Endothelial cell of umbilical vein (primary cell): ENCODE data around the gene SRPK1. TPM values are rescaled to one million over a fixed set of nuclear protein-coding genes. Genes with fewer than 3 reads are reported as not detected.

Experiments
- BruUV-seq: library from RNA; stranded (reverse); fragments of 400-500 nt; replicated peaks from 2 replicates; lab custom pipeline; 2021; lab: Mats Ljungman, UMichigan
- CTCF ChIA-PET: fragments of 300-600, 350-600 bp; sonication (Branson Sonifier 250); formaldehyde crosslinking; loops from one replicate; lab custom pipeline; 2021; ENCODE audit warnings: antibody characterized with exemption, inconsistent platforms; lab: Charles Lee
- POLR2A ChIA-PET: fragments of 300-600, 350-600 bp; sonication (Branson Sonifier 250); formaldehyde crosslinking; loops from one replicate; lab custom pipeline; 2021; ENCODE audit warnings: antibody characterized with exemption, inconsistent platforms; lab: Charles Lee
- DNase-seq: peaks from one replicate; pipeline ENCODE4 v3.0.0-alpha.2; 2011; ENCODE audit warnings: low read depth, low spot score
- FAIRE-seq: peaks from 2 replicates; lab custom pipeline; 2011; peaks lifted over from hg19 to GRCh38; lab: Jason Lieb, UNC
- H2AFZ ChIP-seq: 2 replicates; pipeline ENCODE4 v1.6.0; 2012; ENCODE audit warnings: low read depth, low read length, control low read depth, inconsistent platforms
- H3K27ac ChIP-seq: 2 replicates; pipeline ENCODE4 v1.5.1; 2011; ENCODE audit warnings: low read depth, mild to moderate bottlenecking, control low read depth, low read length, moderate library complexity; ENCODE audit not compliant: insufficient read depth
- H3K27me3 ChIP-seq, 2 experiments: 2 replicates each; pipeline versions ENCODE4 v1.6.0 to v1.6.1; 2011; ENCODE audit warnings: low read length in 2 of 2, mixed read lengths in 1 of 2; ENCODE audit not compliant: control insufficient read depth in 2 of 2, insufficient read depth in 2 of 2
- H3K36me3 ChIP-seq, 2 experiments: 2 replicates in 1 of 2; 3 replicates in 1 of 2; pipeline ENCODE4 v1.5.1; 2011; ENCODE audit warnings: low read length in 2 of 2, mild to moderate bottlenecking in 1 of 2, moderate library complexity in 1 of 2; ENCODE audit not compliant: control insufficient read depth in 2 of 2, insufficient read depth in 2 of 2; ENCODE audit errors: extremely low read depth in 1 of 2
- H3K4me1 ChIP-seq: 3 replicates; pipeline ENCODE4 v1.5.1; 2011; ENCODE audit warnings: mild to moderate bottlenecking, low read length; ENCODE audit not compliant: control insufficient read depth, insufficient read depth; ENCODE audit errors: extremely low read depth
- H3K4me2 ChIP-seq: 2 replicates; pipeline ENCODE4 v1.6.1; 2011; ENCODE audit warnings: low read length, control low read depth, mixed read lengths; ENCODE audit not compliant: insufficient read depth
- H3K4me3 ChIP-seq, 3 experiments: fragments of 200-600 bp in 1 of 3; sonication (generic), shearing (Covaris generic) in 1 of 3; replicated peaks in 1 of 3; 2 replicates each; pipeline ENCODE4 v1.5.1; 2011 to 2016; ENCODE audit warnings: control low read depth in 3 of 3, low read length in 3 of 3, mild to moderate bottlenecking in 2 of 3, inconsistent platforms in 1 of 3, low read depth in 1 of 3, moderate library complexity in 1 of 3; ENCODE audit not compliant: insufficient read depth in 1 of 3
- H3K79me2 ChIP-seq: 2 replicates; pipeline ENCODE4 v1.6.0; 2012; ENCODE audit warnings: low read length, inconsistent platforms; ENCODE audit not compliant: control insufficient read depth, insufficient read depth
- H3K9ac ChIP-seq: replicated peaks from 2 replicates; pipeline ENCODE3; 2011; ENCODE audit warnings: low read length, control low read depth; ENCODE audit not compliant: insufficient read depth; ENCODE audit errors: extremely low read depth
- H3K9me1 ChIP-seq: replicated peaks from 3 replicates; pipeline ENCODE4 v1.6.0; 2011; ENCODE audit warnings: mild to moderate bottlenecking, low read length; ENCODE audit not compliant: control insufficient read depth, insufficient read depth; ENCODE audit errors: extremely low read depth
- H3K9me3 ChIP-seq: replicated peaks from 2 replicates; pipeline ENCODE4 v1.5.1; 2012; ENCODE audit warnings: low read length, inconsistent platforms; ENCODE audit not compliant: control insufficient read depth, insufficient read depth
- H4K20me1 ChIP-seq: replicated peaks from 2 replicates; pipeline ENCODE3; 2011; ENCODE audit warnings: mild to moderate bottlenecking, low read length; ENCODE audit not compliant: control insufficient read depth, insufficient read depth; ENCODE audit errors: extremely low read depth
- CTCF ChIP-seq, 2 donors: IDR thresholded peaks; 1 replicate in 1 of 2; 2 replicates in 1 of 2; pipeline ENCODE4 v1.5.1; 2011; ENCODE audit warnings: low read length in 2 of 2, mild to moderate bottlenecking in 2 of 2, moderate library complexity in 2 of 2, control low read depth in 1 of 2, inconsistent platforms in 1 of 2, low read depth in 1 of 2; ENCODE audit not compliant: insufficient read depth in 1 of 2; ENCODE audit errors: extremely low read depth in 1 of 2
- EZH2 ChIP-seq: IDR thresholded peaks from 2 replicates; pipeline ENCODE4 v1.6.1; 2012; ENCODE audit warnings: borderline replicate concordance, low read depth, mild to moderate bottlenecking, moderate library complexity, low read length, inconsistent platforms; ENCODE audit not compliant: severe bottlenecking
- FOS ChIP-seq: IDR thresholded peaks from 2 replicates; pipeline ENCODE4 v1.6.1; 2011; ENCODE audit warnings: mild to moderate bottlenecking, low read length, moderate library complexity, borderline replicate concordance; ENCODE audit not compliant: insufficient read depth
- GATA2 ChIP-seq: IDR thresholded peaks from 2 replicates; pipeline ENCODE4 v1.7.0; 2011; ENCODE audit warnings: low read depth, mild to moderate bottlenecking, moderate library complexity, mixed read lengths, low read length; ENCODE audit not compliant: insufficient read length, insufficient read depth
- JUN ChIP-seq: IDR thresholded peaks from 2 replicates; pipeline ENCODE4 v1.6.1; 2011; ENCODE audit warnings: borderline replicate concordance, low read depth; ENCODE audit not compliant: insufficient read length, insufficient read depth
- MAX ChIP-seq: IDR thresholded peaks from 2 replicates; pipeline ENCODE4 v1.6.1; 2011; ENCODE audit not compliant: insufficient read depth, insufficient read length
- MYC ChIP-seq: IDR thresholded peaks from one replicate; pipeline ENCODE4 v1.6.1; 2011; ENCODE audit warnings: mild to moderate bottlenecking, low read depth, low read length
- POLR2A ChIP-seq: IDR thresholded peaks from 2 replicates; pipeline ENCODE4 v1.6.1; 2012; ENCODE audit warnings: low read depth, mild to moderate bottlenecking, control low read depth, low read length
- POLR2AphosphoS5 ChIP-seq: IDR thresholded peaks from 2 replicates; pipeline ENCODE4 v1.6.1; 2012; ENCODE audit warnings: low read depth, mild to moderate bottlenecking, control low read depth, low read length, moderate library complexity; ENCODE audit not compliant: insufficient read depth
- dilution Hi-C: fragments of 300-500 bp; cut with MboI; formaldehyde crosslinking; loops from one replicate; pipeline ENCODE4 v1.15.0; 2019; ENCODE audit warnings: low sequenced_read_pairs; ENCODE audit not compliant: extremely low pct_ligation_motif_present
- intact Hi-C: fragments of 100-400 bp; cut with micrococcal nuclease; formaldehyde crosslinking; loops from one replicate; pipeline ENCODE4 v1.10.0; 2022
- polyA plus RNA-seq, 4 experiments: library from polyadenylated mRNA; depleted of rRNA in 3 of 4; stranded (reverse) in 3 of 4; unstranded in 1 of 4; fragments of >200 nt; gene quantifications; 2 replicates each; pipeline versions ENCODE4 v1.2.1 to v1.2.3, GENCODE V29; 2011 to 2012; ENCODE audit warnings: missing spikeins in 1 of 4
- total RNA-seq: library from RNA; stranded (reverse); gene quantifications from 2 replicates; pipeline ENCODE4 v1.2.3, GENCODE V29; 2021

Gene SRPK1
- total and polyA plus RNA-seq, 2 donors (not counting 3 experiments of a cell fraction or from before 2014, with no cell fraction given), result 18.9 to 72.7 TPM

- H3K4me1 ChIP-seq, result no peaks in the 10 kb centered on the region
- BruUV-seq, result no TSS peak
- no peak overlapping the region for H3K27ac ChIP-seq
- peaks cover 20 to 23% of the 10 kb centered on the region in 2 experiments for H3K27me3 ChIP-seq
- no peaks in the 10 kb centered on the region for H3K36me3 ChIP-seq
- no peak for FAIRE-seq
- TF ChIP-seq FOS (no peak), CTCF (IDR thresholded peaks at IDR 0.05; ENCODE audit: extremely low read depth in 1 of 2, insufficient read depth in 1 of 2, low read depth in 1 of 2, low read length in 2 of 2) (no peak), MYC (no peak), GATA2 (no peak), JUN (no peak), POLR2A (no peak), EZH2 (no peak), POLR2AphosphoS5 (no peak), MAX (no peak)
- dilution Hi-C loops (no loop called here), intact Hi-C loops (no loop called here)
- H3K9me3 ChIP-seq, result no peaks in the 10 kb centered on the region
- DNase-seq, result no peak
- H2AFZ ChIP-seq, result no peak overlapping the region
- no peaks in the 10 kb centered on the region for H3K79me2 ChIP-seq
- H4K20me1 ChIP-seq, result no peaks in the 10 kb centered on the region
- no peak overlapping the region for H3K4me3 ChIP-seq
- H3K4me2 ChIP-seq, result no peak overlapping the region
- no peaks in the 10 kb centered on the region for H3K9me1 ChIP-seq
- no peak overlapping the region for H3K9ac ChIP-seq
- CTCF ChIA-PET, result interaction anchor here (0.5 kb wide), 1 partner anchor 10 kb away, joined by 3 read pairs; no protein-coding TSS in a partner anchor
- POLR2A ChIA-PET, result interaction anchor here (0.6 kb wide), 1 partner anchor 265 kb away, joined by 5 read pairs; no protein-coding TSS in a partner anchor
These were observed 133.4 kb downstream of the SRPK1 start for GRCh38 chr6:35787266-35788218.
